NCI-H2227 treated with DMSO at 0.1 percent for 48 hours (cell line): ENCODE data around the gene MAML2.

ENCODE experiments used
- DNase-seq: peaks from one replicate; lab custom pipeline; 2025; lab: John Stamatoyannopoulos, UW

The MAML2 gene

GRCh38 chr11:96098511-96099241 lies 244.3 kb downstream of the MAML2 start:
- DNase-seq: no peak

- no peak for DNase-seq
Measured at GRCh38 chr11:96097844-96098421, 245.1 kb downstream of the MAML2 start.

- no peak for DNase-seq
Measured at GRCh38 chr11:96096360-96096759, 246.6 kb downstream of the MAML2 start.

- no peak for DNase-seq
Measured at GRCh38 chr11:96095884-96096303, 247.1 kb downstream of the MAML2 start.

- no peak for DNase-seq
Measured at GRCh38 chr11:96094156-96094555, 248.8 kb downstream of the MAML2 start.

DNA sequence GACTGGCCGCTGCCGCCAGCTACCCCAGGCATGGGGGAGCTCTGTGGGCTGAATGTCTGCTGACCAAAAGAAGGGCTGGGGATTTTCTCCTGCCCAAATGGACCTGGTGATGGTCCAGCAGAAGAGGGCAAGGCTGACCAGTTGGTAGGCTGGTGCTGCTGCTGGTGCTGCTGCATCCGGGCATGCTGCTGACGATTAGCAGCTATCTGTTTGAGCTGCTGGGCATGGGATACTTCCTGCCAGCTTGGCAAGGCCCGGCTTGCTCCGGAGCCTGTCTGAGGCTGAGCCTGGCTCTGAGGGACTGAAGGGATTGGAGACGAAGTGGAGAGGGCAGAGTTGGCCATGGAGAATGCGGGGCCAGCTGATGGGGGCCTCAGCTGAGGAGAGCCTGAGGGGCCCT lies 250.5 kb downstream of the MAML2 start:
- no peak for DNase-seq

DNA sequence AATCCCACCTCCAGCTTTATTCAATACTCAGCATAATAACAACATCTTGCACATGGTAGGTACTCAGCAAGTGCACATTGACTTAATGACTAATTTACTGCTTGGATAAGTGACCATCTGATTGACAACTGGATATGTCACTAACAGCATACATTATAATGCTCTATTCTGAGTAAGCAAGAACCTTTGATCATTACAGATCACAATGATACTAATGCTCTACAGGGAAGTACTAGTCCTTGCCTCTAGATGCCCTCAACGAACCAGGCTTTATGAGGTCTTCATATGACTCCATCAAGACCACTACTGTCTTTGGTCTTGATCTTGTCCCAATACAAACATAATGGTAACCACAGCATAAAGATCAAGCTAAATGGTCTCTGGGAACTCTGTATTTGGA lies 251.5 kb downstream of the MAML2 start:
- no peak for DNase-seq

GRCh38 chr11:96090711-96091110 lies 252.3 kb downstream of the MAML2 start:
- DNase-seq: no peak

- DNase-seq: no peak
Measured at GRCh38 chr11:96088914-96089313, 254.1 kb downstream of the MAML2 start.

DNA sequence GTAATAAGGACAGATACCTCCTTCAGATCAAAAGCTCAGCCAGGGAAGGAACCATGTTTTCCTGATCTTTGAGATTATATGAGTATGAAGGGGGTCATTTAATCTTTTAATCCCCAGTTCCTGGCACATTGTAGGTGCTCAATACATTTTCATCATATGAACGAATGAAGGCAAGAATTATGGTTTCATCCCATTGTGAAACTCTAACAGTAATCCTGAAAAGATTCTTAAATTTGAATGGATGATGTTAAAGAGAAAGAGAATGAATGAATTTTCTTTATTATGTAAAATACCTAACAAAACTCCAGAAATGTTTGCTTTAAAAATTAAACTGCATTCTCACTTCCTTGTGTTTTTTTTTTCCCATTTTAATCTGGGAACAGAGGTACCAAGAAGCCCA lies 256.9 kb downstream of the MAML2 start:
- DNase-seq: no peak

DNA sequence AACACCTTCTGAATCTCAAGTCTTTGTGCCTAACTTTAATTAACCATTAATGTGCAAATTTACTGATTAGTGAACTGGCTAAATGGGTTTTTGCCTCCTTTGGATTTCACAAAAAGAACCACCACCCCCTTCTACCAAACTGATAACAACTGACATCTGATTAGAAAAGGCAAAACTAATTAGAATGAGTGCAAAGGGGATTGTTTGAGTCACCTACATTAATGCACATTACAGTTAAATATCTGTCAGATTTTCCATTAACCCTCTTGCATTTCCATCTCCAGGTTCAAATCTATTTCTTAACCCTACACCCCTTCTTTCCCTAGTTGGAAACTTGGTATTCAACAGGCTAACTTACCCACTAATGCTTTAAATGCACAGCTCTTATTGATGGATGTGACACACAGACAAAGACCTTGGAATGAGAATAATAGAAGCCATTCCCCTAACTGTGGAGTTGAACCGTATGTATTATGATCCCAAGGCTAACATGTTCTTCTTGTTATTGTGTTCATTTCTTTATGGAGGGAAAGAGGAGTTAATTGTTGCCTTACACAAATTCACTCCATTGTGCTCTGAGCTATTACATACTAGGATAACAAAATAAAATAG lies 257.6 kb downstream of the MAML2 start:
- DNase-seq: no peak

DNA sequence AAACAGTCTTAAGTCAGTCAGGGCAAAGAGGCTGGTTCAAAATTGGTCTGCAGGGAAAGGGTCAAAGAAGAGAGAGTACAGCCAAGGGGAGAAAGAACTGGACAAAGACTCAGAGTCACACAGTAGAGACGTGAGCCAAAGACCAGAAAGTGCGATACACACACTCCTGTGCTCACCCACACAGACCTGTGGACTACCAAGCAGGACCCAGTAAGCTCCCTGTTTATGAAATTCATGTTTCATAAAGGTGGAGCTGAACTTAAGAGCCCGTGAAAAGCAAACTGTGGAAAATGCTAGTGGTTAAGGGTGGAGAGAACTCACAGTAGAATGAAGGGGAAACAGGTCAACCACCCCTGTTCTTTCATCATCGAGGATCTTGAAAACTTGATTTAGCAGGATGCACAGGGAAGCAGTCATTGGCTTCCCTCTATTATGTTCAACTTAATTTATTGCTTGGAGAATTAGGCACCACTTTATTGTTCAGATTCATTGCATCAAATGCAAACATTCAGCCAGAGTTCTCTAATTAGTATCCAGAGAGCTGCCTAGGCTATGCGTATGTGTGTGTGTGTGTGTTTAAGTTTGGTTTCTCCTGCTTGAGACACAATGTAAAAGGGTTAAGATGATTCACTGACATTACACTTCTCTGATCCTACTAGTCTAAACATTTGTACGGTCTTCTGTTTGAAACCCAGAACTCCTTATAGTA lies 258.2 kb downstream of the MAML2 start:
- no peak for DNase-seq

DNA sequence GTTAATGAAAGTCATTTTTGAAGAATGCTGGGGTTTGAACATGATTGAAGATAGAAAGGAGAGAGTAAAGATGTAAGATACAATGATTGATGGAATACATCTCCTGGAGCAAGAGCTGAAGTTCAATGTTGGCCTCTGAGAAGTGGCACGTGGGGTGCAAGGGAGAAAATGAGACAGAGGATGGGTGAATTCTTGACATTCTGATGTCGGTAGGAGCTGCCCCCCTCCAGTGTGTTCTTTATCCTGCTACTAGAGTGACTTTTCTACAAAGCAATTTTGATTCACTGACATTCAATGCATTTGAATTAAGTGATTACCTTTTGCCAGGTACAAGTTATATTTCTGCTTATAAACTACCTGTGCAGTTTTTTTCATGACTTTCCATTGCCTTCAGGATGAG lies 260.1 kb downstream of the MAML2 start:
- no peak for DNase-seq

DNA sequence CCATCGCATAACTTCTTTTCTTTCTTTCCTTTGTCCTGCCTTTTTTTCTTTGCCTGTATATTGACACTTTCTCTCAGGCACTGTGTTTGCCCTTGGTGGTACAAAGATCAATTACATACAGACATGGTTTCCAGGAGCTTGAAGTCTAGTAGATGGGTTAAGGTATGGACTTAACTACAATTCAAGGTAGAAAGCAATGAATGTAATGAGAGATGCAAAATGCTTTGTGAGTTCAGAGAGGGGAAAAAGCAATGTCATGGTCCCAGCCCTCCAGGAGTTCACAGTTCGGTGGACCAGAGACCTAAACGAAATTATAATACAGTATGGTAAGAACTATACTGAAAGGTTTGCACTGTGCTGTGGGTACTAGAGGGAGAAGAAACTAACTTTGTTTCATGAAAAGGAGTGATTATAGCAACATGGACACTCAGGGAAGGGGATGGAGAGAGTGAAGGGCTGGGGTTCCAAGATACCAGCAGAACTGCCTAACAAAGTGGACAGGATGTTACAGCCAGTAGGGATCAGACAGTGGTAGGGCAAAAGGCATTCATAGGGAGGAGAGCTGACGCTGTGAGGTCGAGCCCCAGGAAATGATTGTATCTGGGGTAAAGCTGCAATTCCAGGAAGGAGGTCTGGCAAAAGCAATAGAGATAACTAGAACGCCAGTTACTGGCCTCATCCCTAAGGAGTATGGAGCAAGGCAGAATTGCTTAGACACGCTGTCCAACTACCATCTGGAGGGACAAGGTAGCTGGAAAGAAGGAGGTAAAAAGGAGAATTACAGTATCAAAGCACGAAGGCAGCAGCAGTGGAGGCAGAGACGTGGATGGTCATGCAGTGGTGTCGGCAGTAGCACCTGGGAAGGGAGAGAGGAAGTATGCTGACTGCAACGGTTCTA lies 260.7 kb downstream of the MAML2 start:
- DNase-seq: no peak

DNA sequence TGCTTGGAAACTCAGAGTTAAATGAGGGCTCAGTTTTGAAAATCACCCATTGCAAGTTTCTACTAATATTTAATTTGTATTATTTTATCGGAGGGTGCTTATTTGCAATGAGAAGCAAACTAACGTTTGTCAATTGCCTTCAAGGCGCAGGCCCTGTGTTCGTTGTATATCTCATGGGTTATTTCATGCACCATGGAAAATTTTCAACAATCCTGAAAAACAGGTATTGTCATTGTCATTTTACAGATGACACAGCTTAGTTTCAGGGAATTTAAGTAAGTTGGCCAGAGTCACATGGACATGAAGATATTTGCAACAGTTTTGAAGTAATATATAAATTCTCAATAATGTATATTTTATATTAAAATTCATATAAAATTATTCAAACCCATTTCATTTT lies 261.4 kb downstream of the MAML2 start:
- DNase-seq: no peak

GRCh38 chr11:96079691-96080090 lies 263.3 kb downstream of the MAML2 start:
- no peak for DNase-seq

GRCh38 chr11:96075532-96075959 lies 267.4 kb downstream of the MAML2 start:
- DNase-seq: no peak

DNA sequence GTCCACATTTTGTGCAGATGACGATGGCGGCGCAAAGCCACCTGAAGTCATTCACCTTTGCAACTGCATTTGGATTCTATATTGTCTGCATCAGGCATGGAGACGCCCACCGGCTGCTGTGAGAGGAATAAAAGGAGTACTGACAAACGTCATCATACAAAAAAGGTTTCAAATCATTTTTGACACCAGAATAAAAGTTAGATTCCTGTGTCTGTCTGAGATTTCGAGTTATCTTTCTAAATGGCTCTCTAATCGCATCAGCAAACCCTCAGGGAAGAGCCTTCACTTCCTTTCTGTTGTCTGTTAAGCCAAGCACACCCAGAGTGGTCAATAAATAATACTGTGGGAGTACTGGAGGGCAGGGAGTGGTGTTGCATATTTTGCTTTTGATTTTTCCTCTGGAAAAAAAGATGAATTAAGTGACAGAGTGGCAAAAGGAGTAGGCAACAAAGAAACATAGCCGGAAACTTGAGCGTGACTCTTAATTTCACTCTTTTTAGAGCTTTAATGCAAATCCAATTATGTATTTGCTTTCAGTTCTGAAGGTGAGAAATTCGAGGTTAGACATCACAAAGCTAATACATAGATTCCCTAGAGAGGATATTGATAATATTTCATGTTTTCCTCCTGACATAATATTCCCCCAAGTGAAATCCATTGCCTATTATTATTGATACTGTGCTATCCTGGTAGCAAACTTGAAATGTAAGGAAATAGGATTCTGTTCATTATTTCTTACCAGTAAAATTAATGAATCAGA lies 268.3 kb downstream of the MAML2 start:
- DNase-seq: no peak

- no peak for DNase-seq
Measured at GRCh38 chr11:96073536-96073935, 269.5 kb downstream of the MAML2 start.

GRCh38 chr11:96072592-96072991 lies 270.4 kb downstream of the MAML2 start:
- DNase-seq: no peak

DNA sequence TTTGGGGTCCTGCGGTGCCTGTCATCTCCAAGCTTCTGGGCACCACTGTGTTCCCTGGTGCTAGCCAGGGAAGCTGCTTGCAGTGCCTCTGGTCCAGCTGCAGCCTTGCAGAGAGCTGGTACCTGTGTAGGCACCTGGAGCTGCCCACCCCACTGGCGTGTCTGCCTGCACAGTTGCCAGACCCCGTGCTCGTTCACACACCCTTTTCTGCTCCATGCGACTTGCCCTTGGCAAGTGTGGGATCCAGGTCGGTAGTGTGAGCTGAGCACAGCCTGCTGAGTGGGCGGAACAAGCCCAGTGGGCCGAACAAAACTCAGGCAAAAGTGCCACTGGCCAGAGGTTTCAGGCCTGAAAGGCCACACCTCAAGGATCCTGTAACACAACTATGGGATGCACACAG lies 272.5 kb downstream of the MAML2 start:
- DNase-seq: no peak
